ENCODE data around the gene DPCD. TPM values are rescaled to one million over a fixed set of nuclear protein-coding genes. Genes with fewer than 3 reads are reported as not detected.
"Not testable (repeated sequence)": the region's sequence is repeated elsewhere in the genome, so short reads cannot be mapped to it uniquely, and the experiment has no call there.

The DPCD gene
- polyA plus RNA-seq, 2 donors, result 17.3 to 28.3 TPM

GRCh38 chr10:101631821-101632475 lies 43.8 kb downstream of the DPCD start:
- Histone ChIP-seq H3K27me3 (ENCODE audit: control insufficient read depth in 1 of 2, insufficient read depth in 2 of 2, low read length in 2 of 2) (no peaks in the 10 kb centered on the region), H3K36me3 (ENCODE audit: control insufficient read depth in 2 of 2, insufficient read depth in 2 of 2, low read length in 1 of 2) (peaks cover 0 to 6% of the 10 kb centered on the region in 2 donors), H3K27ac (ENCODE audit: low read depth in 2 of 2, low read length in 1 of 2) (no peak overlapping the region), H3K4me1 (ENCODE audit: control insufficient read depth in 2 of 2, insufficient read depth in 2 of 2, low read length in 1 of 2) (no peaks in the 10 kb centered on the region), H3K4me3 (ENCODE audit: low read depth in 1 of 2, low read length in 2 of 2) (no peak overlapping the region), H3K9me3 (ENCODE audit: control insufficient read depth in 2 of 2, insufficient read depth in 1 of 2, low read depth in 1 of 2, low read length in 1 of 2) (no peaks in the 10 kb centered on the region)
- 79 to 92% methylated on average over 7 to 8 of the region's 8 CpGs for WGBS, 2 donors

DNA sequence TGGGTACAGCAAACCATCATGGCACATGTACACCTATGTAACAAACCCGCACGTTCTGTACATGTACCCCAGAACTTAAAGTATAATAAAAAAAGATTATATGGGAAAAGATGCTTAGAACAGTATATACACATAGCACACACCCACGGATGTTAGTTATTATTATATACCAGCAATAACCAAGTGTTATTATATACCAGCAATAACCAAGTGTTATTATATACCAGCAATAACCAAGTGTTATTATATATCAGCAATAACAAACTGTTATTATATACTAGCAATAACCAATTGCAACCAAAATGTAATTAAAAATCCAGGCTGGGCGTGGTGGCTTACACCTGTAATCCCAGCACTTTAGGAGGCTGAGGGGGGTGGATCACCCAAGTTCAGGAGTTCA lies 45.4 kb downstream of the DPCD start:
- not testable (repeated sequence) for H3K36me3 ChIP-seq (ENCODE audit: control insufficient read depth in 2 of 2, insufficient read depth in 2 of 2, low read length in 1 of 2); H3K9me3 ChIP-seq (ENCODE audit: control insufficient read depth in 2 of 2, insufficient read depth in 1 of 2, low read depth in 1 of 2, low read length in 1 of 2); H3K4me1 ChIP-seq (ENCODE audit: control insufficient read depth in 2 of 2, insufficient read depth in 2 of 2, low read length in 1 of 2); H3K27ac ChIP-seq (ENCODE audit: low read depth in 2 of 2, low read length in 1 of 2); H3K4me3 ChIP-seq (ENCODE audit: low read depth in 1 of 2, low read length in 2 of 2); H3K27me3 ChIP-seq (ENCODE audit: control insufficient read depth in 1 of 2, insufficient read depth in 2 of 2, low read length in 2 of 2)
- WGBS, 2 donors, result 94 to 95% methylated on average over 4 of the region's 4 CpGs

DNA sequence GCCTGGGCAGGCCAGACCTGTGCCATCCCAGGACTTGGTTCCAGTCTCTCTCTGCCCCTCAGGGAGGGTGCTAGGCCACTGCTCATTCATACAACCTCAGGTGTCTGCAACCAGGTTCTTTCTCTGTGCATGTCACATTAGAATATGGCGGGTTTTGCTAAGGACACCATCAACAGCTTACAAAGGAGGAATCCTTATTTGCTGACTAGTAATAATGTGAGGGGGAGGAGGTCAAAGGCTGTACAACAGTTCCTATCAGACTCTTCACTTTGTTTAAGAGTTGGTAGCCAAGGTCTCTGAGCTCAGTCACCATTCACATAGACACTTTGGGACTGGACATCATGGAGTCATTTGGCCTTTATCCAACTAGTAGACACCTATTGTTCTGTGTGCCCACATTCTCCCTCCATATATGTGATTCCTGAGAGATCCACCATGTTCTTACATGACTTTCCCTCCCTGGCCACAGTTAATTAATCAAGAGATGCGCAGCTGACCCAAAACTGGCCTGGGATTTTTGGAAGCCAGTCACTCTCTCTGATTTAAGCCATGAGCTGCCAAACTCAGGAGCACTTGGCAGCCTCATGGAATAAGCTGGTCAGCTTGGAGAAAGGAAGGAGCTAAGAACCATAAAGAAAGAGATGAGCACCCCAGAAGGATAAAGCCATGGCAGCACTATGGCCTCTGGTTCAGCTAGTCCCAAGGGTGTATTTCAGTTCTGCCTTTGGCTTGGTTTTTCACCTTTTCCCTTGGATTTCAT lies 51.2 kb downstream of the DPCD start:
- Histone ChIP-seq H3K27ac (ENCODE audit: low read depth in 2 of 2, low read length in 1 of 2) (no peak overlapping the region), H3K9me3 (ENCODE audit: control insufficient read depth in 2 of 2, insufficient read depth in 1 of 2, low read depth in 1 of 2, low read length in 1 of 2) (no peaks in the 10 kb centered on the region), H3K27me3 (ENCODE audit: control insufficient read depth in 1 of 2, insufficient read depth in 2 of 2, low read length in 2 of 2) (no peaks in the 10 kb centered on the region), H3K36me3 (ENCODE audit: control insufficient read depth in 2 of 2, insufficient read depth in 2 of 2, low read length in 1 of 2) (peaks cover 4 to 13% of the 10 kb centered on the region in 2 donors), H3K4me3 (ENCODE audit: low read depth in 1 of 2, low read length in 2 of 2) (no peak overlapping the region), H3K4me1 (ENCODE audit: control insufficient read depth in 2 of 2, insufficient read depth in 2 of 2, low read length in 1 of 2) (peaks cover 0 to 2% of the 10 kb centered on the region in 2 donors)
- 97 to 98% methylated on average over 2 of the region's 2 CpGs for WGBS, 2 donors

DNA sequence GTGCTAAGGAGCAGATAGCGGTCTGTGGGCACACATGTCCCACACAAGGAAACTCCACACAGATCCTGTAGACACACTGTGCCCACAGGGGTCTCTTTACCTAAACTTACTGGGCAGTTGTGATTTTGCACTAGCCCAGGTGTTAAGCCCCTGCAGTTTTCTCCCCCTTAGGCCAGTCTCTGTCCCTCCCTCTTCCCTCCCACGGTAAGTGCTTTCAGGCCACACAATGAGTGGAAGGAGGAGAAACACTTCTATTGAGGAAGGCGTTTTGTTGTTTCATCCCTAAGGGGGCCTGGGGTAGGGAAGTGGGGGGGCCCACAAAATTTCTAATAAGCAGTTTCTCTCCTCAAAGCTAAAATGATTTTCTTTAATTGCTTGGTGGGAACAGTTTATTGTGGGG lies 55.4 kb downstream of the DPCD start:
- Histone ChIP-seq H3K36me3 (ENCODE audit: control insufficient read depth in 2 of 2, insufficient read depth in 2 of 2, low read length in 1 of 2) (peaks cover 10 to 15% of the 10 kb centered on the region in 2 donors), H3K27me3 (ENCODE audit: control insufficient read depth in 1 of 2, insufficient read depth in 2 of 2, low read length in 2 of 2) (no peaks in the 10 kb centered on the region), H3K4me3 (ENCODE audit: low read depth in 1 of 2, low read length in 2 of 2) (no peak overlapping the region), H3K4me1 (ENCODE audit: control insufficient read depth in 2 of 2, insufficient read depth in 2 of 2, low read length in 1 of 2) (peaks cover 0 to 2% of the 10 kb centered on the region in 2 donors), H3K27ac (ENCODE audit: low read depth in 2 of 2, low read length in 1 of 2) (no peak overlapping the region), H3K9me3 (ENCODE audit: control insufficient read depth in 2 of 2, insufficient read depth in 1 of 2, low read depth in 1 of 2, low read length in 1 of 2) (no peaks in the 10 kb centered on the region)
- 74 to 79% methylated on average over 3 of the region's 3 CpGs for WGBS, 2 donors

DNA sequence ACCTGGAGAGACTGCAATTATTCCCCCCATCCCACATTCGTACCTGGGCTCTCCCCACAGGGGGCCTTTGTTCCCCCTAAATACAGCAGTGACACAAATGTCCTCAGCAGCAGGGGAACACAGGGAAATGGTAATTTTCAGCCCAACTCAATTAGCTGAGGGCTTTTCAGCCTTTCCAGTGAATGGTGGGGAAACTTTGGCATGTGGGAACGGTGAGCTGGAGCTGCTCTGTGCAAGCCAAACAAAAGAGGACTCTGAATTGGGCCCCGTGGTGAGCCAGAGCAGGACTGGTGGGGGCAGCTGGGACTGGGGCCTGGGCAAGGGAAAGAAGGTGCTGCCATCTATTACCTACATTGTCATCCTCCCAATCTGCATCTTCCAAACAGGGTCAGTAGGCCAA lies 55.9 kb downstream of the DPCD start:
- peaks cover 6 to 11% of the 10 kb centered on the region in 2 donors for H3K36me3 ChIP-seq (ENCODE audit: control insufficient read depth in 2 of 2, insufficient read depth in 2 of 2, low read length in 1 of 2)

DNA sequence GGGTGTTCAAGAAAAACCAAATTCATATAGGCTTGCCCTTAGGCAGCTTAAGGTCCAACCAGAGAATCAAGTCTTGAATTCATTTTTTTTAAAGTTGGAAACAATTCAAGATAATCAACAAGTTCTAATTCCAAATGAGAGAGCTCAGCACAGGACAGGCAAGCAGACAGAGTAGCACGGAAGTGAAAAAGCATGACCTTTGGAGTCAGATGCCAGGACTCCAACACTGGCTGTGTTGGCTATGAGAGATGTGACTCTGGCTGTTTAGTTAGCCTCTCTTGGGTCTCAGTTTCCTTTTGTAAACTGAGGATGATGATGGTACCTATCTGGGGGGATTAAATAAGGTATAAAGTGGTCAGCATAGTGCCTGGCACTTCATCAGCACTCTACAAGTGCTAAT lies 57.5 kb downstream of the DPCD start:
- Histone ChIP-seq H3K27ac (ENCODE audit: low read depth in 2 of 2, low read length in 1 of 2) (no peak overlapping the region), H3K27me3 (ENCODE audit: control insufficient read depth in 1 of 2, insufficient read depth in 2 of 2, low read length in 2 of 2) (no peaks in the 10 kb centered on the region), H3K4me3 (ENCODE audit: low read depth in 1 of 2, low read length in 2 of 2) (no peak overlapping the region), H3K36me3 (ENCODE audit: control insufficient read depth in 2 of 2, insufficient read depth in 2 of 2, low read length in 1 of 2) (peaks cover 6 to 13% of the 10 kb centered on the region in 2 donors), H3K4me1 (ENCODE audit: control insufficient read depth in 2 of 2, insufficient read depth in 2 of 2, low read length in 1 of 2) (peaks cover 0 to 2% of the 10 kb centered on the region in 2 donors), H3K9me3 (ENCODE audit: control insufficient read depth in 2 of 2, insufficient read depth in 1 of 2, low read depth in 1 of 2, low read length in 1 of 2) (no peaks in the 10 kb centered on the region)
- WGBS, 2 donors, result 71 to 88% methylated on average over 1 of the region's 1 CpG

More for the DNA sequence above, 55.9 kb downstream of the DPCD start:
- no peaks in the 10 kb centered on the region for H3K27me3 ChIP-seq (ENCODE audit: control insufficient read depth in 1 of 2, insufficient read depth in 2 of 2, low read length in 2 of 2)
- WGBS, 2 donors, result 73 to 74% methylated on average over 3 of the region's 3 CpGs
- no peaks in the 10 kb centered on the region for H3K9me3 ChIP-seq (ENCODE audit: control insufficient read depth in 2 of 2, insufficient read depth in 1 of 2, low read depth in 1 of 2, low read length in 1 of 2)
- no peak overlapping the region for H3K4me3 ChIP-seq (ENCODE audit: low read depth in 1 of 2, low read length in 2 of 2)
- no peak overlapping the region for H3K27ac ChIP-seq (ENCODE audit: low read depth in 2 of 2, low read length in 1 of 2)
- H3K4me1 ChIP-seq (ENCODE audit: control insufficient read depth in 2 of 2, insufficient read depth in 2 of 2, low read length in 1 of 2), result peaks cover 0 to 2% of the 10 kb centered on the region in 2 donors

- H3K36me3 ChIP-seq (ENCODE audit: control insufficient read depth in 2 of 2, insufficient read depth in 2 of 2, low read length in 1 of 2), result peaks cover 8 to 13% of the 10 kb centered on the region in 2 donors
- no peaks in the 10 kb centered on the region for H3K9me3 ChIP-seq (ENCODE audit: control insufficient read depth in 2 of 2, insufficient read depth in 1 of 2, low read depth in 1 of 2, low read length in 1 of 2)
- no peak overlapping the region for H3K4me3 ChIP-seq (ENCODE audit: low read depth in 1 of 2, low read length in 2 of 2)
- WGBS, 2 donors, result 80 to 84% methylated on average over 6 of the region's 6 CpGs
- no peaks in the 10 kb centered on the region for H3K27me3 ChIP-seq (ENCODE audit: control insufficient read depth in 1 of 2, insufficient read depth in 2 of 2, low read length in 2 of 2)
- H3K4me1 ChIP-seq (ENCODE audit: control insufficient read depth in 2 of 2, insufficient read depth in 2 of 2, low read length in 1 of 2), result peaks cover 0 to 2% of the 10 kb centered on the region in 2 donors
- no peak overlapping the region for H3K27ac ChIP-seq (ENCODE audit: low read depth in 2 of 2, low read length in 1 of 2)
Measured at GRCh38 chr10:101646364-101646763, 58.2 kb downstream of the DPCD start.

GRCh38 chr10:101647255-101647654 lies 59.1 kb downstream of the DPCD start:
- no peak overlapping the region for H3K4me3 ChIP-seq (ENCODE audit: low read depth in 1 of 2, low read length in 2 of 2)
- 91 to 92% methylated on average over 2 of the region's 2 CpGs for WGBS, 2 donors

GRCh38 chr10:101649525-101650085 lies 61.5 kb downstream of the DPCD start:
- H3K4me1 ChIP-seq (ENCODE audit: control insufficient read depth in 2 of 2, insufficient read depth in 2 of 2, low read length in 1 of 2), result no peaks in the 10 kb centered on the region
- no peaks in the 10 kb centered on the region for H3K27me3 ChIP-seq (ENCODE audit: control insufficient read depth in 1 of 2, insufficient read depth in 2 of 2, low read length in 2 of 2)
- peaks cover 8 to 10% of the 10 kb centered on the region in 2 donors for H3K36me3 ChIP-seq (ENCODE audit: control insufficient read depth in 2 of 2, insufficient read depth in 2 of 2, low read length in 1 of 2)
- H3K4me3 ChIP-seq (ENCODE audit: low read depth in 1 of 2, low read length in 2 of 2), result no peak overlapping the region
- H3K27ac ChIP-seq (ENCODE audit: low read depth in 2 of 2, low read length in 1 of 2), result no peak overlapping the region
- no peaks in the 10 kb centered on the region for H3K9me3 ChIP-seq (ENCODE audit: control insufficient read depth in 2 of 2, insufficient read depth in 1 of 2, low read depth in 1 of 2, low read length in 1 of 2)
- 89% methylated on average over 5 of the region's 5 CpGs for WGBS, 2 donors

More at GRCh38 chr10:101647255-101647654, 59.1 kb downstream of the DPCD start:
- peaks cover 0 to 2% of the 10 kb centered on the region in 2 donors for H3K4me1 ChIP-seq (ENCODE audit: control insufficient read depth in 2 of 2, insufficient read depth in 2 of 2, low read length in 1 of 2)
- peaks cover 8 to 13% of the 10 kb centered on the region in 2 donors for H3K36me3 ChIP-seq (ENCODE audit: control insufficient read depth in 2 of 2, insufficient read depth in 2 of 2, low read length in 1 of 2)
- H3K9me3 ChIP-seq (ENCODE audit: control insufficient read depth in 2 of 2, insufficient read depth in 1 of 2, low read depth in 1 of 2, low read length in 1 of 2), result no peaks in the 10 kb centered on the region
- no peaks in the 10 kb centered on the region for H3K27me3 ChIP-seq (ENCODE audit: control insufficient read depth in 1 of 2, insufficient read depth in 2 of 2, low read length in 2 of 2)
- H3K27ac ChIP-seq (ENCODE audit: low read depth in 2 of 2, low read length in 1 of 2), result no peak overlapping the region

Measured in esophagus (tissue), 2 donors.